Limb (tissue), 2 donors: Measurements from ENCODE around the gene DOP1B.
"Not testable (repeated sequence)": the region's sequence is repeated elsewhere in the genome, so short reads cannot be mapped to it uniquely, and the experiment has no call there.

Experiments
- DNase-seq, 2 donors: peaks; one replicate each; pipeline ENCODE4 v3.0.0-alpha.2; 2016; ENCODE audit errors: extremely low spot score in 2 of 2

DOP1B gene, protein sequence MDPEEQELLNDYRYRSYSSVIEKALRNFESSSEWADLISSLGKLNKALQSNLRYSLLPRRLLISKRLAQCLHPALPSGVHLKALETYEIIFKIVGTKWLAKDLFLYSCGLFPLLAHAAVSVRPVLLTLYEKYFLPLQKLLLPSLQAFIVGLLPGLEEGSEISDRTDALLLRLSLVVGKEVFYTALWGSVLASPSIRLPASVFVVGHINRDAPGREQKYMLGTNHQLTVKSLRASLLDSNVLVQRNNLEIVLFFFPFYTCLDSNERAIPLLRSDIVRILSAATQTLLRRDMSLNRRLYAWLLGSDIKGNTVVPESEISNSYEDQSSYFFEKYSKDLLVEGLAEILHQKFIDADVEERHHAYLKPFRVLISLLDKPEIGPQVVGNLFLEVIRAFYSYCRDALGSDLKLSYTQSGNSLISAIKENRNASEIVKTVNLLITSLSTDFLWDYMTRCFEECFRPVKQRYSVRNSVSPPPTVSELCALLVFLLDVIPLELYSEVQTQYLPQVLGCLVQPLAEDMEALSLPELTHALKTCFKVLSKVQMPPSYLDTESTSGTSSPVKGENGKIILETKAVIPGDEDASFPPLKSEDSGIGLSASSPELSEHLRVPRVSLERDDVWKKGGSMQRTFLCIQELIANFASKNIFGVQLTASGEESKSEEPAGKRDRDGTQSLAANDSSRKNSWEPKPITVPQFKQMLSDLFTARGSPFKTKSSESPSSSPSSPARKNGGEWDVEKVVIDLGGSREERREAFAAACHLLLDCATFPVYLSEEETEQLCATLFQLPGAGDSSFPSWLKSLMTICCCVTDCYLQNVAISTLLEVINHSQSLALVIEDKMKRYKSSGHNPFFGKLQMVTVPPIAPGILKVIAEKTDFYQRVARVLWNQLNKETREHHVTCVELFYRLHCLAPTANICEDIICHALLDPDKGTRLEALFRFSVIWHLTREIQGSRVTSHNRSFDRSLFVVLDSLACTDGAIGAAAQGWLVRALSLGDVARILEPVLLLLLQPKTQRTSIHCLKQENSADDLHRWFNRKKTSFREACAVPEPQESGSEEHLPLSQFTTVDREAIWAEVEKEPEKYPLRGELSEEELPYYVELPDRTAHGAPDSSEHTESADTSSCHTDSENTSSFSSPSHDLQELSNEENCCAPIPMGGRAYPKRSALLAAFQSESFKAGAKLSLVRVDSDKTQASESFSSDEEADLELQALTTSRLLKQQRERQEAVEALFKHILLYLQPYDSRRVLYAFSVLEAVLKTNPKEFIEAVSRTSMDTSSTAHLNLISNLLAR (N-terminal part only)

GRCh38 chr21:36156815-36157670 lies at the start of gene DOP1B:
Gene DOP1B, plus strand, starts transcription at chr21:36156824. Its CDS starts 7,910 bp downstream, at chr21:36164734.
- no peak for DNase-seq

DNA sequence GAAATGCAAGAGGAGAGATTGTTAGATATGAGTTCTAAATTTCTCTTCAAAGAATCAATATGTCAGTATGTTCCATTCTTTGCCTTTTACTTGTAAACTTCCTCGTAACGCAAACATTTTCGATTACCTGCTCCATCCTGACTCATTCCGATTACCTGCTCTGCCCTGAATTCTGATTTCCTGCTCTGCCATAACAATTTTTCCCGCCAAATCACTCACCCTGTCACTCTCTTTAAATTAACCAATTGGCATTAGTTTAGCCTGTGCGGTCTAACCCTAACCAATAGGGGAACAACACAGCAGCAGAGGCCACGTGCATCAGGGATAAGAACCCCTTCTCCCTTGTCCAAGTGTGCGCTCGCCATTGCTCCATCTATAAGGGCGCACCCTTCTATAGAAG lies 46.8 kb upstream of the DOP1B start:
- no peak for DNase-seq

- DNase-seq: no peak
Observed at GRCh38 chr21:36111238-36111637, 45.4 kb upstream of the DOP1B start.

DNA sequence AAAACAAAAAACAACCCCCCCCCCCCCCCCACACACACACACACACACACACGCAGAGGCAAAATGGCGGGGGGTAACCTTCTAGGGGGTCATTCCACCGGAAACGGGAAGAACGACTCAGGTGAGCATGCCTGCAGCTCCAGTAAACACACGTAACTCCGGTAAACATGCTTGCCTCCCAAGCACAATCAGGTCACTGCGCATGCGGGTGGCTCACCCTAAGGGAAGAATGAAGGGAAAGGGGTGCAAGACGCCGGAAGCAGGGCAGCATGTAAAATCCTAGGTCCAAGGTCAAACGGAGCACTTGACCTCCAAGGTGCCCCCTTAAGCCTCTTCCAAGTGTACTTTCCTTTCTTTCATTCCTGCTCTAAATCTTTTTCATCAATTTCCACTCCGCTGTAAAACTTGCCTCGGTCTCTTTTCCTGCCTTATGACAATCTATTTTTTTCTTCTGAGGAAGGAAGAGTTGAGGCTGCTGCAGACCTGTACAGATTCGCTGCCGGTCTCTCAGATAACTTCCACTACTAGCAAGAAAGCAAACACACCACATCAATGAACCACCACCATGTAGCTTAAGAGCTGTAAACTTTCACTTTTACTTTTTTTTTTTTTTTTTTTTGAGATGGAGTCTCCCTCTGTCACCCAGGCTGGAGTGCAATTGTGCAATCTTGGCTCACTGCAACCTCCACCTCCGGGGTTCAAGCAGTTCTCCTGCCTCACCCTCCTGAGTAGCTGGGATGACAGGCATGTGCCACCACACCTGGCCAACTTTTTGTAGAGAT lies 42.8 kb upstream of the DOP1B start:
- no peak for DNase-seq

- no peak for DNase-seq
Observed at GRCh38 chr21:36115138-36115730, 41.4 kb upstream of the DOP1B start.

DNA sequence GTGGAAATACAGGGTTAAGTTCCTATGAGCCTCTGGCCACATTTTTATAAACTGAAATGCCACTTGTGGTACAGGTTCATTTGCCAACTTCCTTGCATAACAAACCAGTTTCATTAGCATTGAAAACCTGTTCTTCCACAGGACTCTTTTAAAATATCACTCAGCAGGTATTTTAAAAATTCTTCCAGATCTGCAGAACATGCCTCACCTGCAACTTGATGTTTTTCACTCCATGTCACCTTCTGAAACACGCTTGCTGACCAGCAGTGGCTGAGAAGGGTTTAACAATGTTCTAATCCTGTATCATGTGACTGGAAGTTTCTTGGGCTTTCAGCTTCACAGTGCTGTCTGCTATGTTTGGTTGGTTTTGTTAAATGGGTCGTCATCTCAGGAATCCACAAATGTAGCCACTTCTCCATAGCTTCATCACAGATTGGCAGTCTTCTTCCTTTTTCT lies 39.3 kb upstream of the DOP1B start:
- no peak for DNase-seq

GRCh38 chr21:36120304-36120888 lies 36.2 kb upstream of the DOP1B start:
- DNase-seq: no peak

DNA sequence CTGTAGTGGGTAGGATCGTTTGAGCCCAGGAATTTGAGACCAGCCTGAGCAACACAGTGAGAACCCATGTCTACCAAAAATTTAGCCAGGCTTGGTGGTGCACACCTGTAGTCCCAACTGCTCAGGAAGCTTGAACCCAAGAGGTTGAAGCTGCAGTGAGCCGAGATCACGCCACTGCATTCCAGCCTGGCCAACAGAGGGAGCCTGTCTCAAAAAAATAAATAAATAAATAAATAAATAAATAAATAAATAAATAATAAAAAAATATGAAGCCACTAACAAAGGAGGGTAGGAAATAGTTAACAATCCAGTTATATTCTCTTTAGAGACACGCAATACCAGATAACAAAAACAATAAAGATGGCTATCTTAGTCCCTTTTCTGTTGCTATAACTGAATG lies 33.6 kb upstream of the DOP1B start:
- DNase-seq: no peak

GRCh38 chr21:36124395-36124794 lies 32.2 kb upstream of the DOP1B start:
- DNase-seq: no peak

DNA sequence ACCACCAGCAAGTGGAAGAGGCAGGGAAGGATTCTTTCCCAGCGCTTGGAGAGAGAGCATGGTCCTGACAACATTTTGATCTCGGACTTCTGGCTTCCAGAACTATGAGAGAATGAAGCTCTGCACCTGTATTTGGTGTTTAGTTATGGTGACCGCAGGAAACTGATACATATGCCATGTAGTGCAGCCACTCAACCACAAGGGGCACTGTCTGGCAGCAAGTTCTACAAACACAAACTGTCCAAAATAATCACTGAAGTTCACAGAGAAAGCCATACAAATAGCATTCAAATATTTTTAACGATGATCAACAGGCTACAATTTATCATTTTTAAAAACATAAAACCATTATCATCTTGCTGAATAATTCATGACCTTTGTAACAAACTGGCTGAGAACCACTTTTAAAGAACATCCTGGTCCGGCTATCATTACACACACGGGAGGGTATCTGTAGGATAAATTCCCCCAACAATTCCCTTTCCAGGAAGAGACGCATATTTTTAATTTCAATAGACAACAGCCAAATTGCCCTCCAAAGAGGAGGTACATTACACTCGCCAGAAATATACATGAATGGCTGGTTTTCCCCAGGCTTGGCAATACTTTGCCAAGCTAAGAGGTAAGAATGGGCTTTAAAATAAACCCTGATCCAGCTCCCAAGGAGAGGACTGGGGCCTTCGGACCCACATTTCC lies 31.0 kb upstream of the DOP1B start:
- peak; percentile 55 for DNase-seq

DNA sequence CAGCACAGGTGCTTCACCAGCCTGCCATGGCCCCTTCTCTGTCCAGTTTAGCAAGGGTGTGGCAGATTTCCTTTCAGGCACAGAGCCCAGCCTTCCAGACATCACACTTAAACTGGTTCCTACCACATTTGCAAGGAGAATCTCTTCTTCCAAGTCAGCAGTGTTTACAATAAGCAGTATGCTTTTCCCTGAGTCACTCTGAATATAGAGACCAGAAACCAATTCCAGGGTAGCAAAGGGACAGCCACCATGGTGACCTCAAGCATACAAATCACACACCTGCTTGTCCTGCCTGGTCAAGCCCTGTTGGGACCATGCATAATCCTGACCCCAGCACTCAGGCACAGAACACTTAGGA lies 30.4 kb upstream of the DOP1B start:
- DNase-seq: no peak

GRCh38 chr21:36126621-36127110 lies 30.0 kb upstream of the DOP1B start:
- DNase-seq: no peak

DNA sequence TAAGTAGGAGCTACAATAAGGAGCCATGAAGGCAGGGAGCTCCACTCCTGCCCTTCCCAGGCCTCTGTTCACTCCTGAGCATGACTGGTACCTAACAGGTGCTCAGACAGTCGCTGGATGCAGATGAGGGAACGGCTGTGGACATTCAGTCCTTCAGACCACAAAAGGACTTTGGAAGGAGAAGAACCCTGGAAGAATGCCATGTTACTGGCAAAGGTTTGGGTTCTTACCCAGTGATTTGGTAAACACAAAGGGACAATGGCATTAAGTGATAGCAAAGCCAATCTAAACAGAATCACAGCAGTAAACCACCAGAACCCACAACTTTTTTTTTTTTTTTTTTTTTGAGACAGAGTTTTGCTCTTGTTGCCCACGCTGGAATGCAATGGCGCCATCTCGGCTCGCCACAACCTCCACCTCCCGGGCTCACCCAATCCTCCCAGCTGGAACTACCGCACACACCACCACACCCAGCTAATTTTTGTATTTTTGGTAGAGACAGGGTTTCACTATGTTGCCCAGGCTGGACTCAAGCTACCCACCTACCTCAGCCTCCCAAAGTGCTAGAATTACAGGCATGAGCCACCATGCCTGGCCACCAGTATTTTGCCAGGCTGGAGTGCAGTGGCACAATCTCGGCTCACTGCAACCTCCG lies 29.2 kb upstream of the DOP1B start:
- no peak for DNase-seq

GRCh38 chr21:36127977-36128376 lies 28.6 kb upstream of the DOP1B start:
- DNase-seq: no peak

- no peak for DNase-seq
Observed at GRCh38 chr21:36129219-36129618, 27.4 kb upstream of the DOP1B start.

GRCh38 chr21:36130414-36130762 lies 26.2 kb upstream of the DOP1B start:
- not testable (repeated sequence) for DNase-seq

DNA sequence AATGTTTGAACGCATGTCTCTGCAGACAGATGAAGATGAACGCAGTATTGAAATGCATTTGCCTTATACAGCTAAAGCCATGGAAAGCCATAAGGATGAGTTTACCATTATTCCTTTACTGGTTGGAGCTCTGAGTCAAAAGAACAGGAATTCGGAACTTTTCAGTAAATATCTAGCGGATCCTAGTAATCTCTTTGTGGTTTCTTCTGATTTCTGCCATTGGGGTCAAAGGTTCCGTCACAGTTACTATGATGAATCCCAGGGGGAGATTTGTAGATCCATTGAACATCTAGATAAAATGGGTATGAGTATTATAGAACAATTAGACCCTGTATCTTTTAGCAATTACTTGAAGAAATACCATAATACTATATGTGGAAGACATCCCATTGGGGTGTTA lies 25.8 kb upstream of the DOP1B start:
- not testable (repeated sequence) for DNase-seq

GRCh38 chr21:36132696-36133095 lies 23.9 kb upstream of the DOP1B start:
- DNase-seq: no peak
